ENCODE measurements around the gene GRIN1.
A peak's percentile ranks its signal among the peaks of the same experiment; 100 is the strongest.

- peak in 1 of 3 experiments; percentile 16 for TF ChIP-seq CTCF (IDR thresholded peaks at IDR 0.05)
- no peak for TF ChIP-seq POLR2AphosphoS5 (IDR thresholded peaks at IDR 0.05)
Observed at GRCh38 chr9:137162505-137163364, 23.8 kb downstream of the GRIN1 start.

Data from esophagus muscularis mucosa (tissue), 3 donors.